Neural cell (in vitro differentiated cells): ENCODE measurements around the gene IRF2BP2.

Source experiments
- CTCF ChIP-seq: fragments of 450-650 bp; IDR thresholded peaks from 2 replicates; pipeline ENCODE4 v1.5.1; 2014; ENCODE audit warnings: antibody characterized with exemption, mild to moderate bottlenecking, moderate library complexity; ENCODE audit not compliant: poor library complexity, severe bottlenecking
- EP300 ChIP-seq: fragments of 450-650 bp; conservative IDR thresholded peaks from 2 replicates; pipeline ENCODE4 v1.6.1; 2014; ENCODE audit warnings: antibody characterized with exemption, mild to moderate bottlenecking, moderate library complexity; ENCODE audit not compliant: poor library complexity, severe bottlenecking
- EZH2 ChIP-seq: fragments of 200-600, 300-800 bp; shearing (Covaris generic), sonication (generic); IDR thresholded peaks from 2 replicates; pipeline ENCODE4 v1.6.1; 2014; ENCODE audit warnings: antibody characterized with exemption, low read length, borderline replicate concordance, mild to moderate bottlenecking; ENCODE audit not compliant: insufficient read depth, poor library complexity, severe bottlenecking
- MXI1 ChIP-seq: fragments of 450-650 bp; conservative IDR thresholded peaks from 2 replicates; pipeline ENCODE4 v1.6.1; 2014; ENCODE audit warnings: antibody characterized with exemption, mild to moderate bottlenecking; ENCODE audit not compliant: poor library complexity, severe bottlenecking
- POLR2AphosphoS5 ChIP-seq: IDR thresholded peaks from 2 replicates; pipeline ENCODE4 v1.6.1; 2012
- RAD21 ChIP-seq: fragments of 450-650 bp; conservative IDR thresholded peaks from 2 replicates; pipeline ENCODE4 v1.6.1; 2014; ENCODE audit warnings: antibody characterized with exemption, mild to moderate bottlenecking, moderate library complexity
- REST ChIP-seq: IDR thresholded peaks from 2 replicates; pipeline ENCODE4 v1.6.1; 2012; ENCODE audit warnings: borderline replicate concordance
- SMC3 ChIP-seq: fragments of 450-650 bp; conservative IDR thresholded peaks from 2 replicates; pipeline ENCODE4 v1.6.1; 2014; ENCODE audit warnings: antibody characterized with exemption, mild to moderate bottlenecking, moderate library complexity; ENCODE audit not compliant: poor library complexity
- TAF1 ChIP-seq: IDR thresholded peaks from 2 replicates; pipeline ENCODE4 v1.6.1; 2012; ENCODE audit warnings: low read depth

DNA sequence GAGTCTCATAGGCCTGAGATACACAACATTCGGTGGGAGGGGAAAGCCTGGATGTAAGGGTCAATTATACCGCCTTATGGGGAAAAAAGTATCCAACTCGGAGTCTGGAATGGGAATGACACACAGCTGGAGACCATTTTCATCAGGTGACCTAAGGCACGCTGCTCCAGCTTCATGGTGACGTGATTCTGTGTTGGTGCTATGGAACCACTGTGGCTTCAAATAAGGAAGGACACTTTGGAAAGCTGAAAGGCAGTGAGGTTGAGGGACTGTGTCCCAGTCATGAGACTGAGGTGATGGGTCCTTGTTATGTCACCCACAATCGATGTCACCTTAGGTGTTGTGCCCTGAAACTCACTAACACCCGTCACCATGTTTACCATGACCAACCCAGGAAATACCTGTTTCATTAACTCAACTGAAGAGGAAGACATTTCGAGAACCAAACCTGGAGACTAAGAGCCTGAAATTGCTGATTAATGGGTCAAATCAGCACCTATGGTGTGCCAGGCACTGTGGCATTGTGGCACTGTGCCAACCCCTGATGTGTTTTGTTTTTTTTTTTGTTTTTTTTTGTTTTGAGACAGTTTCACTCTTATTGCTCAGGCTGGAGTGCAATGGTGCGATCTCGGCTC, 54.5 kb downstream of the IRF2BP2 start:
- TF ChIP-seq CTCF, result no peak
- no peak for TF ChIP-seq EZH2
- TF ChIP-seq POLR2AphosphoS5, result no peak
- no peak for TF ChIP-seq EP300
- no peak for TF ChIP-seq REST
- no peak for TF ChIP-seq TAF1
- TF ChIP-seq SMC3, result no peak
- TF ChIP-seq RAD21, result no peak
- no peak for TF ChIP-seq MXI1
